Peyer's patch (tissue), 4 donors: Measurements from ENCODE around the gene KRCC1.

ENCODE experiments used
- CTCF ChIP-seq, 6 experiments: fragments of 450-650 bp in 4 of 6; fragments of 200-600 bp in 2 of 6; sonication (generic) in 1 of 6; IDR thresholded peaks; one replicate each; pipeline ENCODE4 v1.5.1; 2017 to 2019; ENCODE audit warnings: antibody characterized with exemption in 6 of 6, mild to moderate bottlenecking in 3 of 6, moderate library complexity in 1 of 6
- POLR2A ChIP-seq, 2 donors: fragments of 450-650 bp; IDR thresholded peaks; one replicate each; pipeline ENCODE4 v1.5.1; 2017; ENCODE audit warnings: antibody characterized with exemption in 2 of 2, mild to moderate bottlenecking in 2 of 2, moderate library complexity in 2 of 2

GRCh38 chr2:88022669-88022921 is 33.0 kb downstream of the KRCC1 start:
- TF ChIP-seq CTCF (IDR thresholded peaks at IDR 0.05) (no peak), POLR2A (IDR thresholded peaks at IDR 0.05) (no peak)
